T-cell (primary cell): ENCODE measurements around the gene FGA. TPM values are rescaled to one million over a fixed set of nuclear protein-coding genes. Genes with fewer than 3 reads are reported as not detected.

ENCODE experiments used
- ATAC-seq, 4 experiments: fragments of 200-7000 bp in 3 of 4; fragments of 150-1000 bp in 1 of 4; cut with Tn5 transposase; replicated peaks in 1 of 4; 1 replicate in 3 of 4; 2 replicates in 1 of 4; pipeline ENCODE4 v1.10.0; 2021; ENCODE audit warnings: moderate library complexity in 3 of 4, mild to moderate bottlenecking in 2 of 4, moderate number of reproducible peaks in 1 of 4
- CTCF ChIA-PET, 2 donors: fragments of 300-600 bp; sonication (Branson Sonifier 250); formaldehyde crosslinking; loops; one replicate each; lab custom pipeline; 2022; ENCODE audit warnings: antibody characterized with exemption in 2 of 2; lab: Charles Lee
- POLR2A ChIA-PET, 2 donors: fragments of 300-600 bp; sonication (Branson Sonifier 250); formaldehyde crosslinking; loops; one replicate each; lab custom pipeline; 2022; ENCODE audit warnings: antibody characterized with exemption in 2 of 2; lab: Charles Lee
- DNase-seq, 35 experiments: peaks; one replicate each; pipeline versions ENCODE4 v3.0.0 to v3.0.0-alpha.2; 2013 to 2023
- H3K27ac ChIP-seq: one replicate; pipeline ENCODE4 v1.5.1; 2013; ENCODE audit warnings: low read length
- H3K27me3 ChIP-seq, 2 experiments: replicated peaks in 1 of 2; 1 replicate in 1 of 2; 2 replicates in 1 of 2; pipeline versions ENCODE4 v1.6.1 to v1.7.0; 2013; ENCODE audit warnings: low read length in 1 of 2, mixed read lengths in 1 of 2; ENCODE audit not compliant: control insufficient read depth in 2 of 2, insufficient read depth in 2 of 2; ENCODE audit errors: extremely low read depth in 1 of 2
- H3K36me3 ChIP-seq, 2 donors: 1 replicate in 1 of 2; 2 replicates in 1 of 2; pipeline versions ENCODE4 v1.6.1 to v1.7.0; 2013; ENCODE audit warnings: low read length in 1 of 2; ENCODE audit not compliant: control insufficient read depth in 2 of 2, insufficient read depth in 1 of 2; ENCODE audit errors: extremely low read depth in 1 of 2
- H3K4me1 ChIP-seq, 2 experiments: 1 replicate in 1 of 2; 2 replicates in 1 of 2; pipeline versions ENCODE4 v1.6.1 to v1.7.0; 2013; ENCODE audit warnings: low read length in 2 of 2, mixed read lengths in 1 of 2; ENCODE audit not compliant: insufficient read depth in 2 of 2, control insufficient read depth in 1 of 2; ENCODE audit errors: extremely low read depth in 1 of 2
- H3K4me3 ChIP-seq, 2 donors: 1 replicate in 1 of 2; 2 replicates in 1 of 2; pipeline versions ENCODE4 v1.5.1 to v1.7.0; 2013; ENCODE audit warnings: mild to moderate bottlenecking in 2 of 2, low read length in 1 of 2, moderate library complexity in 1 of 2; ENCODE audit not compliant: control insufficient read depth in 1 of 2; ENCODE audit errors: extremely low read depth in 1 of 2
- H3K9me3 ChIP-seq: 2 replicates; pipeline ENCODE4 v1.7.0; 2013
- H3K27ac Mint-ChIP-seq, 2 donors: one replicate each; pipeline ENCODE4 v1.8.0; 2020 to 2021; ENCODE audit warnings: mild to moderate bottlenecking in 2 of 2, mixed read lengths in 2 of 2
- H3K27me3 Mint-ChIP-seq, 2 donors: one replicate each; pipeline ENCODE4 v1.8.0; 2021 to 2022; ENCODE audit warnings: mixed read lengths in 2 of 2
- H3K36me3 Mint-ChIP-seq: one replicate; pipeline ENCODE4 v1.8.0; 2021; ENCODE audit warnings: mixed read lengths
- H3K4me1 Mint-ChIP-seq, 3 donors: one replicate each; pipeline ENCODE4 v1.8.0; 2020 to 2022; ENCODE audit warnings: mixed read lengths in 3 of 3, mild to moderate bottlenecking in 1 of 3
- H3K4me3 Mint-ChIP-seq, 3 donors: one replicate each; pipeline ENCODE4 v1.8.0; 2020 to 2022; ENCODE audit warnings: mild to moderate bottlenecking in 3 of 3, mixed read lengths in 3 of 3, moderate library complexity in 3 of 3
- H3K9me3 Mint-ChIP-seq, 3 donors: one replicate each; pipeline ENCODE4 v1.8.0; 2020 to 2022; ENCODE audit warnings: mixed read lengths in 3 of 3
- WGBS: methylation state at CpG from one replicate; pipeline ENCODE4 v1.1.5; 2013; ENCODE audit warnings: missing lambda C conversion rate; ENCODE audit not compliant: insufficient coverage; 5-methylcytosine and 5-hydroxymethylcytosine counted together
- total RNA-seq, 35 experiments: library from RNA in 6 of 35; stranded (reverse) in 6 of 35; fragments of 120-200 nt in 1 of 35; gene quantifications; one replicate each; pipeline versions ENCODE4 v1.2.1 to v1.2.4 and lab custom pipeline; 2013 to 2026

The FGA gene
- total RNA-seq, 5 donors from 2014 or later (not counting 1 experiment from before 2014, with no cell fraction given), result 4.6 to 6.9 (median 4.8) TPM; not detected in 2

DNA sequence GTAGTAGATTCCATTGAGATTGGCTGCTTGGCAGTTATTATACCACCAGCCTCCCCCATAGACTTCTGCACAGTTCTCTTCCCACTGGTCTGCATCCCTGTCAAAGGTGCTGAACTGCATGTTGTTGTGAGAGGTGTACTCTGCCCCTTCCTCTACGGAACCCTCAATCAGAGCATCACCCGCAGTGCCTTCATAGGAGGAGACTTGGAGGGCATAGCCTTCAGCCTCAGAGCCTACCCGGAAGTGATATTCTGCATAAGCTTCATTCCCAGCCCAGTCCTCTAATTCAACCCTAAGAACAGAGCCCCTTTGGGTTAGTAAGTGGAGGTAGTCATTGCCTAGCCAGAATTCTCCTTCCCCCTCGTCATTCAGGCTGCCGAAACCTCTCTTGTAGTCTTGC is 6.3 kb downstream of the FGA start:
- peaks cover 16 to 23% of the 10 kb centered on the region in 2 donors for H3K27me3 Mint-ChIP-seq
- ChIA-PET POLR2A (no interaction called here), CTCF (no interaction called here)
- no peak for ATAC-seq
- H3K4me1 Mint-ChIP-seq, result no peaks in the 10 kb centered on the region
- no peak overlapping the region for H3K4me3 ChIP-seq
- H3K27ac Mint-ChIP-seq, result no peak overlapping the region
- no peak overlapping the region for H3K27ac ChIP-seq
- no peaks in the 10 kb centered on the region for H3K4me1 ChIP-seq
- no peaks in the 10 kb centered on the region for H3K36me3 Mint-ChIP-seq
- H3K4me3 Mint-ChIP-seq, result no peak overlapping the region
- no peak for DNase-seq
- peaks cover 0 to 9% of the 10 kb centered on the region in 2 experiments for H3K27me3 ChIP-seq
- no peaks in the 10 kb centered on the region for H3K36me3 ChIP-seq
- no peaks in the 10 kb centered on the region for H3K9me3 Mint-ChIP-seq
- no peaks in the 10 kb centered on the region for H3K9me3 ChIP-seq
- WGBS, result no CpG with 5 or more reads among the region's 5 CpGs

DNA sequence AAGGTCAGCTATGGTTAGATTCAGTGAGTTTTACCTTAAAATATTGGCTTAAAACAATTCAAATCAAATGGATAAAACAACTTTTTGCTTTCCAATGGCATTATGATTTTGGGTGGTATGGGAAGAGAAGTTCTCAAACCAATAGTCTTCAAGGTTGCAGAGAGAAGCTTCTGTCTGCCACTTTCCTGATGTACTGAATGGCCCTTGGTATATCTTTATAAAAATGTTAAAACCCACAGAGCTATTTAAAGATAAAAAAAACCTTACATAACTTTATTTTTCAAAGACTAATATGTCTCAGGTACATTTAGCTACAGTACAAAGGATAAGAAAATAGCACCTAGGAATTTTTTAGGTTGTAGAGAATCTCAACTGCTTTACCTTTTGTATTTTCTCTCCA is 6.9 kb downstream of the FGA start:
- Histone ChIP-seq H3K9me3 (no peaks in the 10 kb centered on the region), H3K4me3 (no peak overlapping the region), H3K27ac (no peak overlapping the region), H3K27me3 (peaks cover 0 to 11% of the 10 kb centered on the region in 2 experiments), H3K36me3 (no peaks in the 10 kb centered on the region), H3K4me1 (no peaks in the 10 kb centered on the region)
- no peak overlapping the region for H3K27ac Mint-ChIP-seq
- peaks cover 20 to 28% of the 10 kb centered on the region in 2 donors for H3K27me3 Mint-ChIP-seq
- DNase-seq (no peak), ATAC-seq (no peak)
- H3K36me3 Mint-ChIP-seq, result no peaks in the 10 kb centered on the region
- H3K9me3 Mint-ChIP-seq, result no peaks in the 10 kb centered on the region
- CTCF ChIA-PET, result no interaction called here
- POLR2A ChIA-PET, result no interaction called here
- no peaks in the 10 kb centered on the region for H3K4me1 Mint-ChIP-seq
- H3K4me3 Mint-ChIP-seq, result no peak overlapping the region

GRCh38 chr4:154583230-154583629 is 7.3 kb downstream of the FGA start:
- Mint-ChIP-seq H3K27ac (no peak overlapping the region), H3K9me3 (no peaks in the 10 kb centered on the region), H3K36me3 (no peaks in the 10 kb centered on the region), H3K4me3 (no peak overlapping the region), H3K4me1 (no peaks in the 10 kb centered on the region), H3K27me3 (peaks cover 20 to 28% of the 10 kb centered on the region in 2 donors)
- ChIA-PET POLR2A (no interaction called here), CTCF (no interaction called here)
- DNase-seq, result no peak
- no peaks in the 10 kb centered on the region for H3K36me3 ChIP-seq
- WGBS, result no CpG with 5 or more reads among the region's 3 CpGs
- H3K27me3 ChIP-seq, result peaks cover 0 to 14% of the 10 kb centered on the region in 2 experiments
- no peak overlapping the region for H3K27ac ChIP-seq
- no peaks in the 10 kb centered on the region for H3K4me1 ChIP-seq
- no peaks in the 10 kb centered on the region for H3K9me3 ChIP-seq
- no peak overlapping the region for H3K4me3 ChIP-seq
- no peak for ATAC-seq

DNA sequence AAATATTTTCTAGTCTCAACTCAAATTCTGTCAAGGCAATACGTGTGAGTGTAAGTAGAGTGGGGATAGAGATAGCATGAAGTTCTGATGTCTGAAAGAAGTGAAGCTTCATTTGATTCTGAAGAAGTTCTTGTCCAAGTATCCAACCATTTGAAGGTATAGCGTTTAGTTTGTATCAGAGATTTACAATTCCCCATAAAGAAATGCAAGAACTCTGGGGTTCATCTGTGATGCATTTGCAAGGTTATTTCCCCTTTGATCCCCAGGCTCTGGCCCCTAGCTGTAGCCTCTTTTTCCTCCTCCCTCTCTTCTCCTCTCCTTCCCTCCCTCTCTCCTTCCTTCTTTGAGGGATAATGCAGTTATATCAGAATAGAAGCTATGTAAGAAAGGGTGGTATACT is 7.8 kb downstream of the FGA start:
- Mint-ChIP-seq H3K4me3 (no peak overlapping the region), H3K4me1 (no peaks in the 10 kb centered on the region), H3K27me3 (peaks cover 20 to 29% of the 10 kb centered on the region in 2 donors), H3K36me3 (no peaks in the 10 kb centered on the region), H3K27ac (no peak overlapping the region), H3K9me3 (no peaks in the 10 kb centered on the region)
- POLR2A ChIA-PET, result no interaction called here
- CTCF ChIA-PET, result no interaction called here
- Histone ChIP-seq H3K27ac (no peak overlapping the region), H3K9me3 (no peaks in the 10 kb centered on the region), H3K36me3 (no peaks in the 10 kb centered on the region), H3K27me3 (peaks cover 0 to 14% of the 10 kb centered on the region in 2 experiments), H3K4me3 (no peak overlapping the region), H3K4me1 (no peaks in the 10 kb centered on the region)
- ATAC-seq (no peak), DNase-seq (no peak)
- whole genome bisulfite sequencing, result no CpG with 5 or more reads among the region's 2 CpGs

DNA sequence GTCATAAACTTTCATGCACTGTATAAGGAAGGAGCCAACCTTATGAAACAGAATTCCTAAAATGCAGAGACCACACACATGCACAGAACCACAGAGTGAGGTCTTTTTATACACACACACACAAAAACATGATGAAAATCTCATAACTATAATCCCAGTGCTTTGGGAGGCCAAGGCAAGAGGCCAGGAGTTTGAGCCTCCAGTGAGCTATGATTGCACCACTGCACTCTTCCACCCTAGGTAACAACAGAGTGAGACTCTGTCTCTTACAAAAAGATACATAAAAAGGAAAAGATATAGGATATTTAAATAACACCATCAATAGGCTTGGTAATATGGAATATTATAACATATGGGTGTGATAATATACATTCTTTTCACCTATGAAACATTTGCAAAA is 10.6 kb downstream of the FGA start:
- no peak overlapping the region for H3K27ac Mint-ChIP-seq

GRCh38 chr4:154578919-154579318 is 11.6 kb downstream of the FGA start:
- Mint-ChIP-seq H3K27me3 (peaks cover 20 to 33% of the 10 kb centered on the region in 2 donors), H3K9me3 (no peaks in the 10 kb centered on the region), H3K4me3 (no peak overlapping the region), H3K27ac (no peak overlapping the region), H3K4me1 (no peaks in the 10 kb centered on the region), H3K36me3 (no peaks in the 10 kb centered on the region)
- no peaks in the 10 kb centered on the region for H3K36me3 ChIP-seq
- no peaks in the 10 kb centered on the region for H3K9me3 ChIP-seq
- DNase-seq, result no peak
- H3K27ac ChIP-seq, result no peak overlapping the region
- ChIA-PET POLR2A (no interaction called here), CTCF (no interaction called here)
- H3K27me3 ChIP-seq, result peaks cover 0 to 12% of the 10 kb centered on the region in 2 experiments
- no CpG with 5 or more reads among the region's 1 CpG for WGBS
- ATAC-seq, result no peak
- no peak overlapping the region for H3K4me3 ChIP-seq
- no peaks in the 10 kb centered on the region for H3K4me1 ChIP-seq

More for the DNA sequence above, 10.6 kb downstream of the FGA start:
- peaks cover 0 to 14% of the 10 kb centered on the region in 2 experiments for H3K27me3 ChIP-seq
- ATAC-seq, result no peak
- no peaks in the 10 kb centered on the region for H3K4me1 ChIP-seq
- DNase-seq, result no peak
- CTCF ChIA-PET, result no interaction called here
- no peaks in the 10 kb centered on the region for H3K9me3 Mint-ChIP-seq
- no peak overlapping the region for H3K4me3 Mint-ChIP-seq
- POLR2A ChIA-PET, result no interaction called here
- peaks cover 24 to 31% of the 10 kb centered on the region in 2 donors for H3K27me3 Mint-ChIP-seq
- no peak overlapping the region for H3K4me3 ChIP-seq
- H3K4me1 Mint-ChIP-seq, result no peaks in the 10 kb centered on the region
- no peaks in the 10 kb centered on the region for H3K36me3 ChIP-seq
- no peaks in the 10 kb centered on the region for H3K9me3 ChIP-seq
- no peak overlapping the region for H3K27ac ChIP-seq
- H3K36me3 Mint-ChIP-seq, result no peaks in the 10 kb centered on the region

GRCh38 chr4:154577324-154577723 is 13.2 kb downstream of the FGA start:
- Histone ChIP-seq H3K36me3 (no peaks in the 10 kb centered on the region), H3K4me1 (no peaks in the 10 kb centered on the region), H3K27me3 (peaks cover 0 to 12% of the 10 kb centered on the region in 2 experiments), H3K4me3 (no peak overlapping the region), H3K27ac (no peak overlapping the region), H3K9me3 (no peaks in the 10 kb centered on the region)
- Mint-ChIP-seq H3K27me3 (peaks cover 20 to 33% of the 10 kb centered on the region in 2 donors), H3K4me1 (no peaks in the 10 kb centered on the region), H3K36me3 (no peaks in the 10 kb centered on the region), H3K9me3 (no peaks in the 10 kb centered on the region), H3K27ac (no peak overlapping the region), H3K4me3 (no peak overlapping the region)
- no peak for DNase-seq
- no peak for ATAC-seq
- POLR2A ChIA-PET, result no interaction called here
- CTCF ChIA-PET, result no interaction called here
- WGBS, result 92% methylated on average over 2 of the region's 2 CpGs
